GM10847 (cell line): Measurements from ENCODE around the gene SPTA1.

Source experiments
- POLR2A ChIP-seq: IDR thresholded peaks from 2 replicates; pipeline ENCODE4 v1.6.1; 2011; ENCODE audit not compliant: insufficient read length; ENCODE audit errors: extremely low read depth

Gene SPTA1

GRCh38 chr1:158689875-158690274, 3.4 kb upstream of the SPTA1 start:
- TF ChIP-seq POLR2A, result no peak

GRCh38 chr1:158689110-158689509, 2.6 kb upstream of the SPTA1 start:
- no peak for TF ChIP-seq POLR2A

DNA sequence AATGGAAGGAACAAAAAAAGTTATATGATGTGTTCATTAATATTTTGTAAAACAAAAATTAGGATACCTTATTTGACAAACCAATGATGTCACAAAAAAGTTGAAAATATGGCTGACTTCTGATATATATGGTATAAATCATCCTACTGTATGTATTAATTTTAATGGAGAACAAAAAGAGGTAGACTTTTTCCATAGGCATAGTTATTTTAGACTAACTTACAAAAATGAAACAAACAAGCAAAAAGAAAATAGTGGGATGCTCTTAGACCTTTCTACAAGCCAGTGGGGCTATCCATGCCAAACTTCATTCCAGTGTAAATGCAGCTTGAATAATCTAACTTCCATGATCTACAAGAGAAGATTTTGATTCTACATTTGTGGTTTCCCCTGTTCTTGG, 522 bp upstream of the SPTA1 start:
- no peak for TF ChIP-seq POLR2A

DNA sequence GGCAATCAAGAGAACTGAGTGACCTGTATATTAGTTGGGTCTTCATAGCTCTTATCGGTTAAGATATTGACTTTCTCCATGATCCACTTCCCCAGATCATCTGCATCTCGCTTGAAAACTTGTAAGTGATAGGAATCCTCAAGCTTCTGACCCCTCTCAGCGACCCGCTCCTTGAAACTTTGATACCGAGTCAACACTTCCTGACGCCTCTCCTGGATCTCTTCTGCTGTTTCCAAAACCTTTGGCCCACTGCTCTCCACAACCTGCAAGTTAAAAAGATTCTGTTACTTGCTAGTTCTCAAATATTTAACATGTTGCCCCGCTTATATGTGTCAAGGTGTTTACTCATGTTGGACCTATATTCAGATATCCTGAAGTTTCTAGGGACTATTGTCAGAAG, 1.4 kb downstream of the SPTA1 start:
- TF ChIP-seq POLR2A, result no peak

DNA sequence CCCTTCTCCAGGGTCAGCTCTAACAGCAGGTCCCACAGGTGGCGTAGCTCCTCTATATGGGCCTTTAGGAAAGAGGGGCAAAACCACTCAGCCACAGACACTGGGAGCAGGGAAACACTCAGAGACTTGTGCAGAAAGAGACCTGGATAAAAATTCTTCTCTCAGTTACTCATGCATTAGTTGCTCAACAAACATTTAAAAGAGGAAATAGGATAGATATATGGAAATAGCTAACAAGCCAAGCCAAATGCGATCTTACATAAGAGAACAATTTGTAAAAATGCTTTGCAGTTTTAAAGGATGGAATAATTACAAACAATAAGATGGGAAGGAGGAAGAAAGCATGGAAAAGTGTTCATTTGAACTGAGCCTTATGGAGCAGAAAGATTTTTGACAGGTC, 4.9 kb downstream of the SPTA1 start:
- no peak for TF ChIP-seq POLR2A

DNA sequence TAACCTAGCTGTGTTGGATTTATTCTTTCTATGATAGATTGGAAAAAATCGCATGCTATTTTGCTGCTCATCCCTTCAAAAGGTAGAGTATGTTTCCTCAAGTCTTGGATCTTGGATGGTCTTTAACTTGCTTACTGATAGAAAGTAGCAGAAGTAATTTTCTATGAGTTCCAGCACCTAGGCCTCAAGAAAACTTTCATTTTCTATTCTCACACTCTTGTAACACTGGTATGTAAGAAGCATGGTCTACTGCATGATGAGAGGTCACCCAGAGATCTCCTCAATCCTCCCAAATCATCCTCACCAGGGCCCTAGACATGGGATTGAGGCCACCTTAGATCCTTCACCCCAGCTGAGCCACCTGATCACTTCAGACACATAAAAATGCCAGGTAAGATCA, 7.2 kb downstream of the SPTA1 start:
- no peak for TF ChIP-seq POLR2A

DNA sequence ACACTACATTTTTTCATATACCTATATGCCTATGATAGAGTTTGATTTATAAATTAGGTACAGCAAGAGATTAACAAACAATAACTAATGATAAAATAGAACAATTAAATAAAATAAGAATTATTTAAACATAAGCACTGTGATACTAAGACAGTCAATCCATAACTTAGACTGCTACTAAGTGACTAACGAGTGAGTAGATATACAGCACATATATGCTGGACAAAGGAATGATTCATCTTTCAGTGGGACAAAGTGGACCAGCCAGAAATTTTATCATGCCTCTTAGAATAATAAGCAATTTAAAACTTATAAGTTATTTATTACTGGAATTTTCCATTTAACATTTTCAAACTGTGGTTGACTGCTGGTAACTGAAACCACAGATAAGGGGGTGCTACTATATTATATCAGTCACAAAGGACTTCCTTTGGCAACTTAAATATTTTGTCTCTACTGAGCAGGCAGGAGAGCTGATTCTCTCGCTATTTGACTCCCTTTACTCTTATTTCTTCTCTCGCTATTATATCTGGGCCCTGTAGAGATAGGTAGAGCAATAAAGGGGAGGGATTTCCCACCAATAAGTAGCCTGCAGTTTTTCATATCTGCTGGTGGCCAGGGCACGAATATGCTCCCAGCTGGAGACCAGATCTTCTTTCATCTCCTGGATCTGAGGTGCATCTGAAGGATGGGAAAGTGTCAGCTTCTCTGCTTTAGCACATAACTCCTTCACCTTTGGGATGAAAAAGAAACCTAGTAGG, 10.8 kb downstream of the SPTA1 start:
- TF ChIP-seq POLR2A, result no peak

- no peak for TF ChIP-seq POLR2A
Observed at GRCh38 chr1:158674302-158674701, 12.2 kb downstream of the SPTA1 start.

- TF ChIP-seq POLR2A, result no peak
Observed at GRCh38 chr1:158666037-158666436, 20.5 kb downstream of the SPTA1 start.

- TF ChIP-seq POLR2A, result no peak
Observed at GRCh38 chr1:158654571-158654970, 31.9 kb downstream of the SPTA1 start.

- no peak for TF ChIP-seq POLR2A
Observed at GRCh38 chr1:158654086-158654485, 32.4 kb downstream of the SPTA1 start.

- no peak for TF ChIP-seq POLR2A
Observed at GRCh38 chr1:158652721-158653334, 33.7 kb downstream of the SPTA1 start.

- TF ChIP-seq POLR2A, result no peak
Observed at GRCh38 chr1:158649052-158649451, 37.5 kb downstream of the SPTA1 start.

DNA sequence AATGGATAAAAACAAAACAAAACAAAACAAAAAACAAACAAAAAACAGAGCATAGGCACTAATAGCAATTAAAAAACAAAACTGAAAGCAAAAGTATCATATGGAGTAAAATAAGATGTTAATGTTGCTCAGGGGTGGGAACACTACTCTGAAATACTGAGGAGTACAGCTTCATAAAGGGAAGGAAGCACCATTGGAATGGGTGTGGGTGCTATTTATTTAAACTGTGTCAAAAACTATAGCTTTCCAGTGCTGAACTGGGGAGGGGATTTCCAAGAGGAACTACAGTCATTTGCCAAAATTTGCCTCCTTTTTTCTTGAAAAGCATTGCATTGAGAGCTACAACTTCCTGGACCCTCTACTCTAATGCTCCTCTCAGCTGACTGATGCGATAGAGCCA, 40.0 kb downstream of the SPTA1 start:
- TF ChIP-seq POLR2A, result no peak

GRCh38 chr1:158644449-158644848, 42.1 kb downstream of the SPTA1 start:
- TF ChIP-seq POLR2A, result no peak

DNA sequence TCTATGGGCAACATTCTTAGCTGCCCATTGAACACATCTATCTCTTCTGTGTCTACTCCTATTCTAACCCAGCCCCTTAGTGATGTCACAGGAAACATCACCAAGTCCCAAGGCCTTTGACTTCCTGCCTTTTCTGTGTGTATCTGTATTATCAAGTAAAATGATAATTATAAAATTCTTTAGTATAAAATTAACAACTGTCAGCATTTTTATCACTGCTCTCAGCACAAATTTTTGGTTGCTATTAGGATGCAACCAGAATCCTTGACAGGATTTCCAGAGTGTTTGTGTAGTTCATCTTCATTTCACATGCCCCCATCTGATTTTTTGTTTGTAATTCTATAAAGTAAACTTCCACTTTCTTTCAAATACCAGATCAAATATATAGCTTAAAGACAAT, 47.6 kb downstream of the SPTA1 start:
- no peak for TF ChIP-seq POLR2A

DNA sequence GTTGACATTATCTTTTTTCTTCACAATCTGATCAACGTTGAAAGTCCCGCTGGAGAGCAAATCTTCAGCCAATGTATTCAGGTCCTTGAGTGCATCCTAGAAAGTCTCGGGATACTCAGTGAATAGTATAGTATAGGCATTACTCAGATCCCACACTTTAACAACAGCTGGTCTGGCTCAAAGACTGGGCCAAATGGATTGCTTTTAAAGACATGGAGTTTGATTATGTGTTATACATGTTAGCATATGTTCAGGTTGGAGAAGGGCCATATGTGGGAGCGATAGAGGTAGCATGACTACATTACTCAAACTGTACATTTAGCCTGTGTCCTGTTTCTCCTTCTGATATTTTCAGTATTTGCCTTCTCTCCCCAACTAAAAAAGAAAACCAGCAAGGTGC, 48.4 kb downstream of the SPTA1 start:
- no peak for TF ChIP-seq POLR2A
